Hepatocyte (in vitro differentiated cells): ENCODE measurements around the gene IL12RB2.

Source experiments
- EZH2 ChIP-seq: fragments of 200-600 bp; sonication (generic); IDR thresholded peaks from 2 replicates; pipeline ENCODE4 v1.6.1; 2016; ENCODE audit warnings: antibody characterized with exemption, mild to moderate bottlenecking, borderline replicate concordance
- EZH2phosphoT487 ChIP-seq: fragments of 200-600 bp; sonication (generic); IDR thresholded peaks from one replicate; pipeline ENCODE4 v1.6.1; 2018; ENCODE audit warnings: antibody characterized with exemption, mild to moderate bottlenecking, low read depth, moderate library complexity; ENCODE audit not compliant: unreplicated experiment, severe bottlenecking
- TF ChIP-seq, protein P1 (sequence below): fragments of 200-600 bp; sonication (generic); IDR thresholded peaks from 2 replicates; pipeline ENCODE4 v1.5.1; 2016; ENCODE audit warnings: antibody characterized with exemption, mild to moderate bottlenecking; ENCODE audit not compliant: poor library complexity

- TF ChIP-seq, protein P1, sequence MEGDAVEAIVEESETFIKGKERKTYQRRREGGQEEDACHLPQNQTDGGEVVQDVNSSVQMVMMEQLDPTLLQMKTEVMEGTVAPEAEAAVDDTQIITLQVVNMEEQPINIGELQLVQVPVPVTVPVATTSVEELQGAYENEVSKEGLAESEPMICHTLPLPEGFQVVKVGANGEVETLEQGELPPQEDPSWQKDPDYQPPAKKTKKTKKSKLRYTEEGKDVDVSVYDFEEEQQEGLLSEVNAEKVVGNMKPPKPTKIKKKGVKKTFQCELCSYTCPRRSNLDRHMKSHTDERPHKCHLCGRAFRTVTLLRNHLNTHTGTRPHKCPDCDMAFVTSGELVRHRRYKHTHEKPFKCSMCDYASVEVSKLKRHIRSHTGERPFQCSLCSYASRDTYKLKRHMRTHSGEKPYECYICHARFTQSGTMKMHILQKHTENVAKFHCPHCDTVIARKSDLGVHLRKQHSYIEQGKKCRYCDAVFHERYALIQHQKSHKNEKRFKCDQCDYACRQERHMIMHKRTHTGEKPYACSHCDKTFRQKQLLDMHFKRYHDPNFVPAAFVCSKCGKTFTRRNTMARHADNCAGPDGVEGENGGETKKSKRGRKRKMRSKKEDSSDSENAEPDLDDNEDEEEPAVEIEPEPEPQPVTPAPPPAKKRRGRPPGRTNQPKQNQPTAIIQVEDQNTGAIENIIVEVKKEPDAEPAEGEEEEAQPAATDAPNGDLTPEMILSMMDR: no peak
- TF ChIP-seq EZH2phosphoT487: no peak
- no peak for TF ChIP-seq EZH2
These were observed 76.4 kb downstream of the IL12RB2 start for GRCh38 chr1:67383999-67384638.
